GM12892 (cell line): ENCODE results near the gene SOX2.

Experiments used
- POLR2A ChIP-seq: IDR thresholded peaks from 2 replicates; pipeline ENCODE4 v1.6.1; 2011; ENCODE audit warnings: low read depth, low read length, control low read depth
- POLR2AphosphoS5 ChIP-seq: IDR thresholded peaks from 2 replicates; pipeline ENCODE4 v1.6.1; 2011; ENCODE audit warnings: low read depth, low read length, control low read depth
- TAF1 ChIP-seq: IDR thresholded peaks from 2 replicates; pipeline ENCODE4 v1.6.1; 2011; ENCODE audit warnings: low read depth, mild to moderate bottlenecking, control low read depth, low read length, borderline replicate concordance

- TF ChIP-seq POLR2A (no peak), TAF1 (no peak), POLR2AphosphoS5 (no peak)
Observed at GRCh38 chr3:181717549-181718171, 5.9 kb downstream of the SOX2 start.
